SIG-M5 treated with dmso at 0.1 percent for 504 hours (cell line): ENCODE data around the gene BCKDK.
"Not testable (repeated sequence)": the region's sequence is repeated elsewhere in the genome, so short reads cannot be mapped to it uniquely, and the experiment has no call there.

Source experiments
- DNase-seq: peaks from one replicate; lab custom pipeline; 2025; ENCODE audit not compliant: unreplicated experiment; lab: John Stamatoyannopoulos, UW

BCKDK gene

DNA sequence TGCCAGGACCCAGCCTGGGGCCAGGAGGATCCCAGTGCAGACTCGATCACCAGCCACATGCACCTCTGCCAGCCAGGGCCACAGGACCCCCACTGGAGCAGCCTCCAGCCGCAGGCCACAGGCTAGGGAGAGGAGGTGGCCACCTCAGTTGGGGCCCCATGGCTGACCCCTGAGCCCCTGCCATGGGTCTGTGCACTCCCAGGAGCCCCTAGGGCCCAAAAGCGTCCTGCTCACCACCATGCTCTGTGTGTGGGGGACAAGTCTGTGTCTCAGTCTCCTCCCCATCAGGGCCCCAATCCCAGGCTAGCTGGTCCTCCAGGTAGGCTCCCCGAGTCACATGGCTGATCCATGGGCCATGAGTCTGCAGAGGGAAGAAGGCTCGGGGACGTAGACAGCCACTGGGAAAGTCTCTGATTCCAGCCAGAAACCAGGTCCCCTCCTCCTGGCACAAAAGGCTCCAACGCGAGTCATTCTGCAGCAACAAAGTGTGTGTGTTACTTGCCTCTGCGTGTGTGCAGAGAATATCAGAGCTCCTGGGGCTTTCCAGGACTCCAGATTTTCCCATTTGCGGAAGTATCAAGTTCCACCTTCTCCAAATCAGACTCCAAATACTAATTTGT is 33.4 kb downstream of the BCKDK start:
- DNase-seq: no peak

DNA sequence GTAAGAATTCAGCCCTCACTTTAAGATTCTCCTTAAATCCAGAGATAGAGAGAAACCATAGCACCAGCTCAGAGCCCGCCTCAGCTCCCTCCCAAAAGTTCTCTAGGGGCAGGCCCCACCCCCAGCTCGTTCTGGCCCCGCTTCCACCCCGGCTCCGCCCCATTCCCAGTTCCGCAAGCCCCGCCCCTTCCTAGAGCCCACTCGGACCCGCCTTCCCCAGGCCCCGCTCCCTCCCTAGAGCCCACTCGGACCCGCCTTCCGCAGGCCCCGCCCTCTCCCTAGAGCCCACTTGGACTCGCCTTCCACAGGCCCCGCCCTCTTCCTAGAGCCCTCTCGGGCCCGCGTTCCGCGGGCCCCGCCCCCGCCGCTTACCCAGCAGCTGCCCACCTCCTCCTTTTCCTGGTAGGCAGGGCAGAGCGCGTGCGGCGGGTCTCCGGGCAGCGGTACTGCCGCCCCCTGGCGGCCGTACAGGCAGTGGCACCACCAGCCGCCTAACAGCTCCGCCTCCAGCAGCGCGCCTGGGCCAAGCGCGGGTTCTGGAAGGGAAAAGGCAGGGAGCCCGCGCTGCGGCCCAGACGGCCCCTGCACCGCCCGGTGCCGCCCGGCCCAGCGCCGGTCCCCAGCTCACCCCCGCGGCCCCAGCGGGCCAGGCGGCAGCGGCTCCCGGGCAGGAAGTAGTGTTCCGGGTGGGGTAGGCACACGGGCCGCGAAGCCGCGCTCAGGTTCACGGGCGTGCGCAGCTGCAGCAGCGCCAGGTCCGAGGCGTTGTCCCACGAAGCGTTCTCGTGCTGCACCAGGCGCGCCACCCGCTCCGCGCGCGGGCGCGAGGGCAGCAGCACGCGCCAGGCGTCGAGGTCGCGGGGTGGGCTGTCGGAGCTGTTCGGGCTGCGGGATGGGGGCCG is 34.2 kb downstream of the BCKDK start:
- peak; percentile 98 for DNase-seq

DNA sequence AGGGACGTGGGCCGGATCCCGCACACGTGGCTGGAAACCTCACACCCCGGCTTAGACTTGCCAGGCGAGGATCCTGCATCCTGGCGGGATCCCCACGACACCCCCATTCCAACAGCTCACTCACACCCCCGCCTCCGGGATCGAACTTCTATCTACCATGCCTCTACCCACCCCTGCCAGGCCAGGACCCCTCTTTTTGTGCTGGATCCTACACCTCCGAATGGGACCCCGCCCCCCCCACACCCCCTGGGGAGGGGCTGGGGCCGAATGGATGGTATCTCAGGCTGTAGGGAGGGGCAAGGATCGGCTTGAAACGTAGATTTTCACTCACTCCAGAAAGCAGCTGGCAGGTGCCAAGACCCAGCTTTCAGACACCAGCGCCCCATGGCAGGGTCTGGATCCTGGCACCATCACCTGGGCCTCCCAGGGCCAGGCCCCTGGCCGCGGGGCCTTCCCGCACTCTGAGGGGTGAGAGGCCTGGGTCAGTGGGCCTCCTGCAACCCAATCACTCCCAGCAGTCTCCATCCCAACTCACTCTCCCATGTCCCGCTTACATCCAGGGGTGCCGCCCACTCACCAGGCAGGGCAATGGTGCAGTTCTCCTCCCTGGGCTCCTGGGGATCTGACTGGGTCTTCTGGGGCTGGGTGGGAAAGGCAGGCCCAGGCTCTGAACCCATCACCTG is 35.0 kb downstream of the BCKDK start:
- DNase-seq: no peak

DNA sequence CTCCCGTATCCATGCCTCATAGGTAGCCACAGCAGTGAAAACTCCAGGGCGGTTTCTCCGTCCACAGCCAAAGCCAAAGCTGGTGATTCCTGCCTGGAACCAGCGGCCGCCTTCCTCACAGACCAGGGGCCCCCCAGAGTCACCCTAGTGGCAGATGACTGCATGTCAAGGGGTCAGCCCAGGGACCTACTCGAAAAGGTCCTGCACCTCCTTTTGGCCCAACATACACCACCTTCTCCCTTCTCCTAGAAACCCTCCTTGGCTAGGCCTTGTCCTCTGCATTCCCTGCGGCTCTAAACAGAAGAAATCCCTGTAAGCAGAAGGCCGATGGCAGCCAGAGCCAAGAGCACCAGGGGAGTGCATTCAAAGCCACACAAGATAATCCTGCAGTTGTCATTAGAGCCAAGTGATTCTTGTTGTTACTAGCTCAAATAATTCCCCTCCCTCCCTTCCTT is 35.5 kb downstream of the BCKDK start:
- no peak for DNase-seq

DNA sequence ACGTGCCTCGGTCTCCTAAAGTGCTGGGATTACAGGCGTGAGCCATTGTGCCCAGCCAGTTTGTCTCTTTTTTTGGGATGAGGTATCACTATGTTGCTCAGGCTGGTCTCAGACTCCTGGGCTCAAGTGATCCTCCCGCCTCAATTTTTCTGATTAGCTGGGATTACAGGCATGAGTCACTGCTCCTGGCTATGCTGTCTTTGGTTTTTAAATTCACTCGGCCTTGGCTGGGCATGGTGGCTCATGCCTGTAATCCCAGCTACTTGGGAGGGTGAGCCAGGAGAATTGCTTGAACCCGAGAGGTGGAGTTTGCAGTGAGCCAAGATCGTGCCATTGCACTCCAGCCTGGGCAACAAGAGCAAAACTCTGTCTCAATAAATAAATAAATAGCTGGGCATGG is 36.2 kb downstream of the BCKDK start:
- not testable (repeated sequence) for DNase-seq

DNA sequence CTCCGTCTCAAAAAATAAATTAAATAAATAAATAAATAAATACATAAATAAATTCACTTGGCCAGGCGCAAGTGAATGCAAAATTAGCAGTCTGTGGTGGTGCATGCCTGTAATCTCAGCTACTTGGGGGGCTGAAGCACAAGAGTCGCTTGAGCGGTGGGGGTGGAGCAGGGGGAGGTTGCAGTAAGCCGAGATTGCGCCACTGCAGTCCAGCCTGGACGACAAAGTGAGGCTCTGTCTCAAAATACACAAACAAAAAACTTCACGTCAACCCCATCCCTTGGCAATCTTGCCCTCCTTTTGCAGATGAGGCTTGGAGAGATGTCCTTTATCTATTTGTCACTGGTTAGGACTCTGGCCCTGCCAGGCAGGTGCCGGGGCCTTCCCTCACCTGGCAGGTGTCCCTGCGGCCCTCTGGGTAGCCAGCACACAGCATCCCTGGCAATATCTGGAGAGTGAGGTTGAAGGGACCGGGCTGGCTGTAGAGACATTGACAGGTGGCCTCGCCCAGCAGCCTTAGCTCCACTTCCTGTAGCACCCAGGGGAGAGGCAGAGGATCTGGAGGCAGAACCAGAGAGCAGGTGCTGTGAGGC is 37.3 kb downstream of the BCKDK start:
- DNase-seq: no peak

DNA sequence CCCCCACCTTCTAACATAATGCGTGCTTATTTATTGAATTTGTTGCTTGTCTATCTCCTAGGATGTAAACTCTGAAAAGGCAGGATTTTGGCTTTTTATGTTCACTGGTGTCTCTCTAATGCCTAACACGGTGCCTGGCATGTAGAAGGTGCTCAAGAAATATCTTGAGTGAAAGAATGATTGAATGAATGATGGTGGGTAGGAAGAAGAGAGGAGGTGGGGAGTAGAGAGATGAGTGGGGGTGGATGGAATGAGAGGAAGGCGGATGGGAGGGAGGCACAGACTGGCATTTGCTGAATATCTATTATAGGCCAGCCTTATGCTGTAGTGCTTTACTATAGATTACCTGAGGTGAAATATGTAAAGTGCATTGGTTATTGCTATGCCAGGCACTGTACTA is 39.4 kb downstream of the BCKDK start:
- DNase-seq: no peak

DNA sequence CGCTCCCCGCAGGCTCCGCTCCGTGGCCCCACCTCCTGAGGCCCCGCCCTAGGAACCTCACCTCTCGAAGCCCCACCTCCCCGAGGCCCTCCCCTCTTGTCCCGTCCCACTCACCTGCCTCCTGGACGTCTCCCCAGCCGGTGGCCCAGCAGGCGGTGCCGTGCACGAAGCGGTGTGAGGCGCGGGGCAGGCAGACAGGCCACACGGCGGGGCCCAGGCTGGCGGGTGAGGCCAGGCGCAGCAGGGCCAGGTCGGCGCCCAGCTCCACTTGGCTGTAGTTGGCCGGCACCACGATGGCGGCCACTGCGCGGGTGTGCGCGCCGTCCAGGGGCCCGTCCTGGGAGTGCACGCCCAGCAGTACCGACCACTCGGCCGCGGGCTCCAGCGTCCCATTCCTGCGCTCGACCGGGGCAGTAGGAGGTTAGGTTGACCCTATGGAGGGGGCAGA is 40.1 kb downstream of the BCKDK start:
- no peak for DNase-seq

DNA sequence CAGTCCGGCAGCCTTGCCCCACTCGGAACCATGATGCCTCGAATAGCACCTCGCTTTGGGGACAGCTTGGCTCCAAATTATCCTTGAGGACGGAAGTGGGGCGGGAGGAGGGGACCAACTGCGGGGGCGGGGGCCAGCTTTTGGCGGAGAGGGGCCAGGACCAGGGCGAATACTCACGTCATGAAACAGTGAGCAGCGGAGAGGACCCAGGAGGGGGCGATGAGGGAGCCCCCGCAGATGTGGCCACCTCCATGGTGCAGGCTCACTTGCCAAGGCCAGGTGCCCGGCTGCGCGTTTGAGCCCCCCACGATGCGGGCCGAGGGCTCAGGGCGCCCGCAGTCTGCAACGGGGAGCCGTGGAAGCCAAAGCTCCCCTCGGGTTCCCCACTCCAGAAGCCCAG is 40.7 kb downstream of the BCKDK start:
- DNase-seq: no peak

DNA sequence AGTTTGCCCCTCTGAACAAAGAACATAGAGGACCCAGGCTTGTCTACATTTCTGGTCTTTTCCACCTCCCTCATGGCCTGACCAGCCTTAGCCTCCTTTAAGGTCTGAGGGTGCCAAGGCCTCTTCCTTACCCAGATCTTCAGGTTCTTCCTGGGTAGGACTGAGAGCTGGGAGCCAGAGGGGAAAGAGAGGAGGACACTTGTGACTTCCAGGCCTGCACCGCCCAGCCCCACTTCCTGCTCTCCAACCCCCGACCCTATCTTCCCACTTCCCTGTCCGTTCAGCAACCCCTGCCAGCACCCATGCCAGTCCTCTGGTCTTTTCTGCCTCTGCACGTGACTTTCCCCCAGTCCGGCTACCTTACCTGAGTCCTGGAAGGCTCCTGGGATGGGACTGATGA is 41.1 kb downstream of the BCKDK start:
- no peak for DNase-seq

DNA sequence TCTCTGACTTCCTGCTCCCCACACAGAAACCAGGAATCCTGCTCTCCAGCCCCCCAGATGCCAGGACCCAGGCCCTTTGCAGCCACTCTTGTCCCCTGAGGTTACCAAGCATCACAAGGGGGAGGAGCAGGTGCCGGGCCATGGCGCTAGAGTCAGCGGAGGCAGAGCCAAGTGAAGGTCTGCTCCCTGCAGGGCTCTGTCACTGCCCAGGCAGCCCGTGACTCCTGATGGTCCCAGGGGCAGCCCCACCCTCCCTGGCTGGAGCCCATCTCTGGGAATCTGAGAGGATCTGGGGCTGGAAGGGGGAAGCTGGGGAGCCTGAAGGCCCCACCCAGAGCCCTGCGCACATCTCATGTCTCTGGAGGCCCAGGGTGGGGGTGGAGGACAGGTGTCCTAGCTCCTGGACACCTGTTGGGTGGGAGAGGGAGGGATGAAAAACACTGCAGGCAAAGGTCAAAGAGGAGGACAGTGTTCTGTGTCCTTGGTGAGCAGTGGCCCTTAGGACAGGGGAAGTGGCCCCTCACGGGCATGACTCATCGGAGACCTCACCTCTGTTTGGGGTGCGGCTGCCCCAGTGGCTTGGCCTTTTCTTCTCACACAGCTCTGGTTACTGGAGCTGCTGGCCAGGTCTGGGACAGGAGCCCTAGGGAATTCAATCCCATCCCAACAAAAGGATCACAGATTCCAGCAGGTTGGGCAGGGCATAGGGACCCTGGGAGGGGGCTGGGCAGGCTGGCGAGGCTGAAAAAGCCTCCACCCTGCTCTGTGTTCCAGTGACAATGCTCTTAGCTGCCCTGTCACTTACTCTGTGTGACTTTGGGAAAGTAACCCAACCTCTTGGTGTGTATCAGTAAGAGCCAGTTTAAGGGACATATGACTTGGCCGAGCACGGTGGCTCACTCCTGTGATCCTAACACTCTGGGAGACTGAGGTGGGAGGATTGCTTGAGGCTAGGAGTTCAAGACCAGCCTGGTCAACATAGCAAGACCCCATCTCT is 42.0 kb downstream of the BCKDK start, which contains the start of gene PRSS36:
Gene PRSS36 (minus strand): TSS at position 173 of the 997 bp plus-strand sequence. CDS start 31 bp downstream, at position 142.
- DNase-seq: no peak

DNA sequence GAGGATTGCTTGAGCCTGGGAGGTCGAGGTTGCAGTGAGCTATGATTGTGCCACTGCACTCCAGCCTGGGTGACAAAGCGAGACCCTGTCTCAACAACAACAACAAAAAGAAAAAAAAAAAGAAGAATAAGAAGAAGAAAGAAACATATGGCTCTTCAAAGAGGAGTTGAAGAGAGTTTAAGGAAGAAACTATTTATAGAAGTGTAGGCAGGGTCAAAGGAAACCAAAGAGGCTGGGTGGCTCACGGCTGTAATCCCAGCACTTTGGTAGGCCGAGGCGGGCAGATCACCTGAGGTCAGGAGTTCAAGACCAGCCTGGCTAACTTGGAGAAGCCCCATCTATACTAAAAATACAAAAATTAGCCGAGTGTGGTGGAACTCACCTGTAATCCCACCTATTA is 42.8 kb downstream of the BCKDK start:
- peak; percentile 26 for DNase-seq

DNA sequence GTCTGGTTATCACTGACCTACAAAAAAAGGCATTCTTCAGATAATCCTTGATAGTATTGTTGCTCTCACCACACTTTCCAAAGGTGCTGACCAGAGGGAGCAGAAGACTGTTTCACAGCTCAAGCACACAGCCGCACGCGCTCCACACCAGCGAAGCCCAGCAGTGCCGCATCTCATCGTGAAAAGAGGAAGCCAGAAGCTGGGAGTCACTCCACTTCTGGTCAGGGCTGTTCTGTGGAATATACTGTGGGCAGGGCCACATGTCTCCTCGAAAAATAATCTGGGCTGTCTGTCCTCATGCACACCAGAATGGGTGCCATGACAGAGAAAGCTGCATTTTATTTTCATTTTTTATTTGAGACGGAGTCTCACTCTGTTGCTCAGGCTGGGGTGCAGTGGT is 49.0 kb downstream of the BCKDK start:
- DNase-seq: peak; percentile 51
